Measurements from ENCODE around the gene PRDX5. TPM values are rescaled to one million over a fixed set of nuclear protein-coding genes. Genes with fewer than 3 reads are reported as not detected.

The PRDX5 gene
- total and polyA plus RNA-seq, 10 of the 15 experiments (the other 5 are each of a cell fraction or from before 2014, with no cell fraction given), result 95.7 to 406 (median 240) TPM

DNA sequence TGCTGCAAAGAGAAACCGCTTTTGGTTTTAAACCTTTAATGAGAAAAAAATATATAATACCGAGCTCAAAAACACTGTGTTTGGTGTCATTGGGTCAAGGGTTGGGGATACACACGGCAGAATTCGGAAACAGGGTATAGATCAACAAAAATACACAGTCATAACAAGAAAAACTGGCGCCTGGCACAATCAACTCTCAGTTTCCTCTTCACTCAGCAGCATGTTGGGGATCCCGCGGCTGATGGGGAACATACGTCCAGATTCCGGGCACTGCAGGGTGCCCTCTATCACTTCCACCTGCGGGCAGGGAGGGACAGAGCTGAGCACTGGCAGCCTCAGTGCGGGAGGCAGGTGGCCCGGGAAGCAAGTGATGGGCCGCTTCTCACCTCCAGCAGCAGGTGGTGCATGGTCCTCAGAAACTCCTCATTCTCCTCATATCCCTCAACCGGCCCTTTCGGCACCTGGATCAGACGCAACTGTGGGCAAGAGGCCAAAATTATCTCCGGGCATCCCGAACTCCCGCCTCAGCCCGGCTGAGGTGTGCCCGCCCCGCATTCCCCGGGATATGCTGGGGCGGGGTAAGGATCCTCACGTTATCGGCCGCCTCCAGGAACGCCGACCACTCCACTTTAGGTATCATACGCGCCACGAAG, 1.1 kb upstream of the PRDX5 start (continued):
- TF ChIP-seq ZZZ3 (IDR thresholded peaks at IDR 0.05; ENCODE audit: control insufficient read depth, insufficient read length, low read depth), result no peak
- TF ChIP-seq CHD1 (IDR thresholded peaks at IDR 0.05; ENCODE audit: low read depth, low read length), result 0 out of 2 replicates have a peak, but pooled peaks have one; percentile 11
- 0 out of 2 replicates have a peak, but pooled peaks have one; percentile 16 for TF ChIP-seq TCF12 (IDR thresholded peaks at IDR 0.05; ENCODE audit: low read depth, low read length)
- no peak for TF ChIP-seq POU2F2 (IDR thresholded peaks at IDR 0.05; ENCODE audit: borderline replicate concordance, low read depth, low read length)
- no peak for TF ChIP-seq CHD4 (IDR thresholded peaks at IDR 0.05)
- 0 out of 2 replicates have a peak, but pooled peaks have one; percentile 16 for TF ChIP-seq RAD21 (IDR thresholded peaks at IDR 0.05; ENCODE audit: insufficient read depth, low read depth, low read length)
- TF ChIP-seq TCF3 (IDR thresholded peaks at IDR 0.05; ENCODE audit: borderline replicate concordance, insufficient read depth, low read depth, low read length), result 0 out of 2 replicates have a peak, but pooled peaks have one; percentile 6
- peak in 1 of 2 experiments; percentile 12; a peak in 2 of 4 replicates for TF ChIP-seq IKZF2 (IDR thresholded peaks at IDR 0.05)
- no peak for TF ChIP-seq FOXM1 (IDR thresholded peaks at IDR 0.05; ENCODE audit: low read depth, low read length)
- no peak for TF ChIP-seq BRCA1 (IDR thresholded peaks at IDR 0.05; ENCODE audit: low read depth, low read length)
- TF ChIP-seq EP300 (IDR thresholded peaks at IDR 0.05; ENCODE audit: borderline replicate concordance in 1 of 2, control insufficient read depth in 1 of 2, low read depth in 2 of 2, low read length in 2 of 2), result no peak
- TF ChIP-seq ASH2L (IDR thresholded peaks at IDR 0.05; ENCODE audit: borderline replicate concordance, low read depth), result no peak
- TF ChIP-seq, protein P1, sequence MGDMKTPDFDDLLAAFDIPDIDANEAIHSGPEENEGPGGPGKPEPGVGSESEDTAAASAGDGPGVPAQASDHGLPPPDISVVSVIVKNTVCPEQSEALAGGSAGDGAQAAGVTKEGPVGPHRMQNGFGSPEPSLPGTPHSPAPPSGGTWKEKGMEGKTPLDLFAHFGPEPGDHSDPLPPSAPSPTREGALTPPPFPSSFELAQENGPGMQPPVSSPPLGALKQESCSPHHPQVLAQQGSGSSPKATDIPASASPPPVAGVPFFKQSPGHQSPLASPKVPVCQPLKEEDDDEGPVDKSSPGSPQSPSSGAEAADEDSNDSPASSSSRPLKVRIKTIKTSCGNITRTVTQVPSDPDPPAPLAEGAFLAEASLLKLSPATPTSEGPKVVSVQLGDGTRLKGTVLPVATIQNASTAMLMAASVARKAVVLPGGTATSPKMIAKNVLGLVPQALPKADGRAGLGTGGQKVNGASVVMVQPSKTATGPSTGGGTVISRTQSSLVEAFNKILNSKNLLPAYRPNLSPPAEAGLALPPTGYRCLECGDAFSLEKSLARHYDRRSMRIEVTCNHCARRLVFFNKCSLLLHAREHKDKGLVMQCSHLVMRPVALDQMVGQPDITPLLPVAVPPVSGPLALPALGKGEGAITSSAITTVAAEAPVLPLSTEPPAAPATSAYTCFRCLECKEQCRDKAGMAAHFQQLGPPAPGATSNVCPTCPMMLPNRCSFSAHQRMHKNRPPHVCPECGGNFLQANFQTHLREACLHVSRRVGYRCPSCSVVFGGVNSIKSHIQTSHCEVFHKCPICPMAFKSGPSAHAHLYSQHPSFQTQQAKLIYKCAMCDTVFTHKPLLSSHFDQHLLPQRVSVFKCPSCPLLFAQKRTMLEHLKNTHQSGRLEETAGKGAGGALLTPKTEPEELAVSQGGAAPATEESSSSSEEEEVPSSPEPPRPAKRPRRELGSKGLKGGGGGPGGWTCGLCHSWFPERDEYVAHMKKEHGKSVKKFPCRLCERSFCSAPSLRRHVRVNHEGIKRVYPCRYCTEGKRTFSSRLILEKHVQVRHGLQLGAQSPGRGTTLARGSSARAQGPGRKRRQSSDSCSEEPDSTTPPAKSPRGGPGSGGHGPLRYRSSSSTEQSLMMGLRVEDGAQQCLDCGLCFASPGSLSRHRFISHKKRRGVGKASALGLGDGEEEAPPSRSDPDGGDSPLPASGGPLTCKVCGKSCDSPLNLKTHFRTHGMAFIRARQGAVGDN (IDR thresholded peaks at IDR 0.05), result no peak
- peak; percentile 71 for TF ChIP-seq JUNB (IDR thresholded peaks at IDR 0.05)

Measured in GM12878 (cell line).